CD4-positive, alpha-beta T cell (primary cell): ENCODE data around the gene WNK2. TPM values are rescaled to one million over a fixed set of nuclear protein-coding genes. Genes with fewer than 3 reads are reported as not detected.

Experiments
- ATAC-seq: fragments of 200-7000 bp; cut with Tn5 transposase; one replicate; pipeline ENCODE4 v1.10.0; 2022; ENCODE audit warnings: mild to moderate bottlenecking; ENCODE audit not compliant: poor library complexity
- CTCF ChIA-PET: fragments of 350-600 bp; sonication (Branson Sonifier 250); formaldehyde crosslinking; loops from one replicate; lab custom pipeline; 2021; ENCODE audit warnings: antibody characterized with exemption, inconsistent platforms; lab: Charles Lee
- POLR2A ChIA-PET: fragments of 350-600 bp; sonication (Branson Sonifier 250); formaldehyde crosslinking; loops from one replicate; lab custom pipeline; 2021; ENCODE audit warnings: antibody characterized with exemption, inconsistent platforms; lab: Charles Lee
- DNase-seq, 14 experiments: peaks; one replicate each; pipeline ENCODE4 v3.0.0-alpha.2; 2013 to 2020; ENCODE audit warnings: mixed read lengths in 2 of 14
- H3K27ac ChIP-seq, 2 donors: one replicate each; pipeline versions ENCODE4 v1.5.1 to v1.7.0; 2013; ENCODE audit warnings: low read length in 2 of 2, low read depth in 1 of 2, mild to moderate bottlenecking in 1 of 2
- H3K27me3 ChIP-seq, 2 experiments: 1 replicate in 1 of 2; 2 replicates in 1 of 2; pipeline versions ENCODE4 v1.6.1 to v1.7.0; 2013; ENCODE audit warnings: low read length in 2 of 2, control low read depth in 1 of 2, mild to moderate bottlenecking in 1 of 2, moderate library complexity in 1 of 2; ENCODE audit not compliant: insufficient read depth in 2 of 2, control insufficient read depth in 1 of 2
- H3K36me3 ChIP-seq: one replicate; pipeline ENCODE4 v1.6.1; 2013; ENCODE audit warnings: low read length, control low read depth; ENCODE audit not compliant: insufficient read depth
- H3K4me1 ChIP-seq: one replicate; pipeline ENCODE4 v1.6.1; 2013; ENCODE audit warnings: low read length, control low read depth; ENCODE audit not compliant: insufficient read depth
- H3K4me3 ChIP-seq: one replicate; pipeline ENCODE4 v1.5.1; 2013; ENCODE audit warnings: mild to moderate bottlenecking, low read length, moderate library complexity
- H3K9me3 ChIP-seq, 2 experiments: 1 replicate in 1 of 2; 2 replicates in 1 of 2; pipeline versions ENCODE4 v1.6.1 to v1.7.0; 2013; ENCODE audit warnings: low read length in 2 of 2, mild to moderate bottlenecking in 2 of 2, control low read depth in 1 of 2, moderate library complexity in 1 of 2; ENCODE audit not compliant: control insufficient read depth in 1 of 2, insufficient read depth in 1 of 2
- H3K27ac Mint-ChIP-seq: one replicate; pipeline ENCODE4 v1.8.0; 2020; ENCODE audit warnings: mixed read lengths
- H3K27me3 Mint-ChIP-seq: one replicate; pipeline ENCODE4 v1.8.0; 2021; ENCODE audit warnings: mixed read lengths
- H3K36me3 Mint-ChIP-seq: one replicate; pipeline ENCODE4 v1.8.0; 2021; ENCODE audit warnings: low read depth, mixed read lengths
- H3K4me1 Mint-ChIP-seq: one replicate; pipeline ENCODE4 v1.8.0; 2021; ENCODE audit warnings: low read depth, mixed read lengths
- H3K4me3 Mint-ChIP-seq: one replicate; pipeline ENCODE4 v1.8.0; 2020; ENCODE audit warnings: mild to moderate bottlenecking, mixed read lengths
- H3K9me3 Mint-ChIP-seq: one replicate; pipeline ENCODE4 v1.8.0; 2020; ENCODE audit warnings: mixed read lengths
- intact Hi-C, 2 experiments: fragments of 100-400 bp; cut with DNase I in 1 of 2; cut with micrococcal nuclease in 1 of 2; formaldehyde crosslinking; loops; one replicate each; pipeline versions ENCODE4 v1.15.1 to v1.9.0; 2023 to 2025; cut with DNase I, micrococcal nuclease
- total RNA-seq, 174 experiments: library from RNA in 2 of 174; stranded (reverse) in 2 of 174; gene quantifications; one replicate each; pipeline ENCODE4 v1.2.3 and lab custom pipeline; 2021 to 2026
- TF ChIP-seq, protein P1 (sequence below): fragments of 200-600 bp; IDR thresholded peaks from one replicate; pipeline ENCODE4 v1.8.0; 2022; ENCODE audit warnings: antibody characterized with exemption, mild to moderate bottlenecking

Gene WNK2
- total RNA-seq, 2 experiments from 2014 or later, result 0.19 to 0.22 TPM

DNA sequence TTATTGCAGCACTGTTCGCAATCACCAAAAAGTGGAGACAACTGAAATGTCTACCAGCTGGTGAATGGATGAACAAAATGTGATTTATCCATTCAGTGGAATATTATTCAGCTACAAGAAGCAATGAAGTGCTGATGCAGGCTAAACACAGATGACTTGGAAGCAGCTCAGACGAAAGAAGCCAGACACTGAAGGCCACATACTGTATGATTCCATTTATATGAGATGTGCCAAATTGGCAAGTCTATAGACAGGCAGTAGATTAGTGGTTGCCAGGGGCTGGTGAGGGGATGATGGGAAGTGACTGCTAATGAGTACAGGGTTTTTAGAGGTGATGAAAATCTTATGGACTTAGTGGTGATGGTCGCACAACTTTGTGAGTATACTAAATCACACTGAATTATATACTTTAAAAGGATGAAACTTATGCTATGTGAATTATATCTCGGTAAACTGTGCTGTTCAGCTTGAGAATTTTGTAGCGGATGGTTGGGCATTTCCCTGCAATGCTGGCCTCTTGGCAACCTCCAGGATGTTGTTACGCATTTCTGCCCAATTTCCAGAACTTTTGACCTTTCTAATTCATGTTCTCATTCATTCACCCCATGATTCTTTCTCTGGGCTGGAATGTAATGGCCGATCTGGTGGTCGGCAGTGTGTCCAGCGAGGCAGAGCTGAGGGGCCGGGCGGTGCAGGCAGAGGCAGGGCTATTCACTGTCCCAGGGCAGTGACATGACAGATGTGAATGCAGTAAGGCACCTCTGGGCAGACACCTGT lies 22.0 kb upstream of the WNK2 start:
- Mint-ChIP-seq H3K4me1 (peaks cover 6% of the 10 kb centered on the region), H3K9me3 (no peaks in the 10 kb centered on the region), H3K27ac (no peak overlapping the region), H3K4me3 (no peak overlapping the region), H3K27me3 (no peaks in the 10 kb centered on the region), H3K36me3 (no peaks in the 10 kb centered on the region)
- POLR2A ChIA-PET, result no interaction called here
- Histone ChIP-seq H3K27me3 (no peaks in the 10 kb centered on the region), H3K27ac (no peak overlapping the region), H3K36me3 (no peaks in the 10 kb centered on the region), H3K4me3 (no peak overlapping the region), H3K4me1 (peaks cover 8% of the 10 kb centered on the region), H3K9me3 (no peaks in the 10 kb centered on the region)
- CTCF ChIA-PET, result no interaction called here
- no peak for DNase-seq
- TF ChIP-seq, protein P1, sequence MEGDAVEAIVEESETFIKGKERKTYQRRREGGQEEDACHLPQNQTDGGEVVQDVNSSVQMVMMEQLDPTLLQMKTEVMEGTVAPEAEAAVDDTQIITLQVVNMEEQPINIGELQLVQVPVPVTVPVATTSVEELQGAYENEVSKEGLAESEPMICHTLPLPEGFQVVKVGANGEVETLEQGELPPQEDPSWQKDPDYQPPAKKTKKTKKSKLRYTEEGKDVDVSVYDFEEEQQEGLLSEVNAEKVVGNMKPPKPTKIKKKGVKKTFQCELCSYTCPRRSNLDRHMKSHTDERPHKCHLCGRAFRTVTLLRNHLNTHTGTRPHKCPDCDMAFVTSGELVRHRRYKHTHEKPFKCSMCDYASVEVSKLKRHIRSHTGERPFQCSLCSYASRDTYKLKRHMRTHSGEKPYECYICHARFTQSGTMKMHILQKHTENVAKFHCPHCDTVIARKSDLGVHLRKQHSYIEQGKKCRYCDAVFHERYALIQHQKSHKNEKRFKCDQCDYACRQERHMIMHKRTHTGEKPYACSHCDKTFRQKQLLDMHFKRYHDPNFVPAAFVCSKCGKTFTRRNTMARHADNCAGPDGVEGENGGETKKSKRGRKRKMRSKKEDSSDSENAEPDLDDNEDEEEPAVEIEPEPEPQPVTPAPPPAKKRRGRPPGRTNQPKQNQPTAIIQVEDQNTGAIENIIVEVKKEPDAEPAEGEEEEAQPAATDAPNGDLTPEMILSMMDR, result no peak
- ATAC-seq, result no peak
- intact Hi-C loops, result loop anchor here (2.0 to 10.0 kb wide), 3 partner anchors 403 to 801 kb away; no protein-coding TSS in a partner anchor

DNA sequence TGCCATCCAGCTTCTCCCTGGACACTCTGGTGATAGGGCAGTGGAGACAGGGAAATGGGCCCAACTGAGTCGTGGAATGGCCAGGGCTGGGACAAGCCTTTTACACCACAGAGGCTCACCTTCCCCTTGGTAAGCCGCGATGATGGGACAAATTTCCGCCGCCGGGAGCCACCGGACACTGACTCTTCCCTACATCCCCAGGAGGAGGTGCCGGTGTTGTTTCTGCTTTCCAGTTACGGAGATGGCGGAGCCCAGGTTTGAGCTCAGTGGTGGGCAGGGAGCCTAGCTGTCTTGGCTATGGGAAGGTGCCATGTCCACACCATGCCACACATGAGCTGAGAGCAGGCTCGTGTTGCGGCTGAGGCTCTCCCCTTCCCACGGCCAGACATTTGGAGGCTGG lies 19.9 kb upstream of the WNK2 start:
- ChIA-PET POLR2A (no interaction called here), CTCF (no interaction called here)
- no peaks in the 10 kb centered on the region for H3K27me3 Mint-ChIP-seq
- Histone ChIP-seq H3K4me1 (peaks cover 8% of the 10 kb centered on the region), H3K27ac (no peak overlapping the region), H3K27me3 (no peaks in the 10 kb centered on the region), H3K4me3 (no peak overlapping the region), H3K36me3 (no peaks in the 10 kb centered on the region), H3K9me3 (no peaks in the 10 kb centered on the region)
- no peak overlapping the region for H3K4me3 Mint-ChIP-seq
- peaks cover 6% of the 10 kb centered on the region for H3K4me1 Mint-ChIP-seq
- no peaks in the 10 kb centered on the region for H3K36me3 Mint-ChIP-seq
- no peak for ATAC-seq
- DNase-seq, result no peak
- intact Hi-C loops, result loop anchor here (5.0 to 10.0 kb wide), 2 partner anchors 401 to 403 kb away; no protein-coding TSS in a partner anchor
- TF ChIP-seq, protein P1, result no peak
- no peak overlapping the region for H3K27ac Mint-ChIP-seq
- no peaks in the 10 kb centered on the region for H3K9me3 Mint-ChIP-seq

GRCh38 chr9:93166699-93167098 lies 17.2 kb upstream of the WNK2 start:
- Mint-ChIP-seq H3K9me3 (no peaks in the 10 kb centered on the region), H3K36me3 (no peaks in the 10 kb centered on the region), H3K27ac (no peak overlapping the region), H3K4me1 (no peaks in the 10 kb centered on the region), H3K4me3 (no peak overlapping the region), H3K27me3 (no peaks in the 10 kb centered on the region)
- DNase-seq (no peak), ATAC-seq (no peak)
- no peaks in the 10 kb centered on the region for H3K9me3 ChIP-seq
- H3K4me1 ChIP-seq, result no peaks in the 10 kb centered on the region
- H3K27me3 ChIP-seq, result no peaks in the 10 kb centered on the region
- TF ChIP-seq, protein P1, result no peak
- no peak overlapping the region for H3K27ac ChIP-seq
- CTCF ChIA-PET, result no interaction called here
- H3K4me3 ChIP-seq, result no peak overlapping the region
- intact Hi-C loops, result loop anchor here in 1 of 2 experiments (10.0 kb wide), 1 partner anchor 398 kb away; no protein-coding TSS in a partner anchor
- POLR2A ChIA-PET, result no interaction called here
- H3K36me3 ChIP-seq, result no peaks in the 10 kb centered on the region
